HG02623 (cell line): Measurements from ENCODE around the gene C10orf90.

Experiments
- ATAC-seq: cut with Tn5 transposase; IDR thresholded peaks from one replicate; pipeline ENCODE4 v1.9.1; 2021; ENCODE audit warnings: moderate library complexity; ENCODE audit not compliant: unreplicated experiment

C10orf90 gene

GRCh38 chr10:126670056-126670894 lies at the start of gene C10orf90:
Gene C10orf90, minus strand, starts transcription at chr10:126670693. Its CDS starts 213 bp downstream, at chr10:126670480.
- ATAC-seq, result no peak

DNA sequence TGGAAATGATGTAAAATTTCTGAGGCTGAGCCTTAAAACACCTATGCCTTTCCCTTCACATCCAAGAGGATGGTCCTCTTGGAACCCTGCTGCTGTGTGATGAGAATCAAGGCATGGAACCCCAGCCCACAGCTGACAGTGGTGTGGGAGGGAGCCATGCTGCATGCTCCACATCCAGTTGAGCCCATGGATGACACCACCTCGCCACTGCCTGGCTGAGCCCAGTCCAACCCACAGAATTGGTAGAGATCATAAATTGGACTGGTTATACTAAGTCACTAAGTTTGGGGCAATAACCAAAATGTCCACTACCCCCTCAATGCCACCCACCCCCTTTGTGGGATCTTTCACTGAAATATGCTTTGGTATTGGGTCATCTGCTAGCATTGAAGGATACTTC lies 45.9 kb upstream of the C10orf90 start:
- ATAC-seq, result no peak

DNA sequence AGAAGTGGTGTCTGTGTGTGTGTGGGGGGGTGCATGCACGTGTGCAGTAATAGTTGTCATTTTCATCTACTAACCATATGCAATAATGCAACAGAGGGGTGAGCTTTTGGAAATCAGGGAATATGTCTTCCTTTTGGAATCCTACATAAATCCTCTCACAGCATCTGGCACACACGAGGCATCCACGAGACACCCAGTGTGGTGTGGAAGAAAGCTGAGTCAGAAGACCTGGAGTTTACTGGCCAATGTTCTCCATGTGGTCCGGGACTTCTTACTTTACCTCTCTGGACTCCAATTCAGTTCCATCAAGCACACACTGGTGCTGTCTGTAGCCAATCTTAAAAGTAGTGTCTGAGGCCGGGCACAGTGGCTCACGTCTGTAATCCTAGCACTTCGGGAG lies 43.1 kb upstream of the C10orf90 start:
- no peak for ATAC-seq

- no peak for ATAC-seq
Observed at GRCh38 chr10:126712681-126713080, 42.2 kb upstream of the C10orf90 start.

GRCh38 chr10:126705951-126706565 lies 35.6 kb upstream of the C10orf90 start:
- ATAC-seq, result no peak

DNA sequence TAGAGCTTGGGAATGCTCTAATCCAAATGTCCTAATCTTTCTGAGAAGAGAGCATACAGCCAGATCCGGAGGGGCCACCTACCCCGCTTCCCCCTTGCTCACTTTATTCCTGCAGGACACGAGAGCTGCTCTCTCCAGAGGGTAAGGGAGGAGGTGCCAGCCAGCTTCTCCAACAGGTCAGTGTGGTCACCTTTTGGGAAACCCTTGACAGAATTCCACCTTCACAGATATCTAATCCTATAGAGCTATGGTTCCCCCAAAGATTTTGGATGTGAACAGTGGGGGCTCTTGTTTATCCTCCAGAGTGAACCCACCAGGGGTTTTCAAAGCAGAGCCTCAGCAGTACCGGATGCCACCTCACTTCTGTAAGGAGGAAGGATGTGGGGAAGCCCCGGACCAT lies 34.6 kb upstream of the C10orf90 start:
- ATAC-seq, result no peak

DNA sequence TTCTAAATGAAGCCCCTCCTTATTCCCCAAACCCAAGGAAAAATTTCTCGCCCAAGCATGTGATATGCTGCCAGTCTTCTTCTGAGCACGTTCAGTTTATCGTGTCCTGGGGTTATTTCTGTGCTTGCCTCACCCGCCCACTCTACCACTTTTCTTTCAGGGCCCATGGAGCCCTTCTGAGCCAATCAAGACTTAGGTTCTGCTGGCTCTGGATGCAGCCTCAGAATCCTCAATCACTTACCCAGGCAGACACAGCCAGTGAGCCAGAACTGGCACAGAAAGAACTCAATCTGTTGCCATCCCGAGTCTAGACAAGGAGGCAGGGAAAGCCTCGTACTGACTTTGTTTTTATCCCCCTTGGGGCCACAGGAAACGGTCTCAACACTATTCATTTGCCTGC lies 34.2 kb upstream of the C10orf90 start:
- no peak for ATAC-seq

DNA sequence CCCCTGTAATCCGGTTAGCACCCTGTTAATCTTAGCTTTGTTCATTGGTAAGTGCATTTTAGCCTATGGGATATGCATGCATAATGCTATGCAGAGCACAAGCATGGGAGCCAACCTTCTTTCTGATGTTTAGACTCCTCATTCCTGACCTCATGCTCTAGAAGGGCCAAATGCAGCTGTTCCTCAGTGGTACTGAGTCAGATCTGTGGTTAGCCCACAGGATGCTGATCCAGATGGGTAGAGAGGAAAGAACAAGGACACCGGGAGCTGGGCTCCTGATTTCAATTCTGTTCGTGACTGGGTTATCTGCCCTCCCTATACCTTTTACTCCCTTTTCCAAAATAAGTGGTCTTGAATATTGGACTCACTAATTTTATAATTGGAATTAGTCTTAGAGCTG lies 31.7 kb upstream of the C10orf90 start:
- no peak for ATAC-seq

- no peak for ATAC-seq
Observed at GRCh38 chr10:126701526-126701925, 31.0 kb upstream of the C10orf90 start.

- no peak for ATAC-seq
Observed at GRCh38 chr10:126696684-126697083, 26.2 kb upstream of the C10orf90 start.

- no peak for ATAC-seq
Observed at GRCh38 chr10:126691456-126691855, 21.0 kb upstream of the C10orf90 start.

DNA sequence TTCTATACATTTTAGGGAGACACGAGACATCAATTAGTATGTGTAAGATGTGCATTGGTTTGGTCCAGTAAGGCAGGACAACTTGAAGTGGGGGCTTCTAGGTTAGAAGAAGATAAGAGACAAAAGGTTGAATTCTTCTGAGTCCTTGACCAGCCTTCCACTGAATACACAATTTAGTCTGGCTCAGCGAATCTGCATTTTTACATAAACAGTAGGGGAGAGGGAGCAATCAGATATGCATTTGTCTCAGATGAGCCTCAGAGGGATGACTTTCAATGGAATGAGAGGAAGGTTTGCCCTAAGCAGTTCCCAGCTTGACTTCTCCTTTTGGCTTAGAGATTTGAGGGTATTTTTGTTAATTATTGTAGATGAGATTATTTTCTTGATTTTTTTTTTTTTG lies 20.0 kb upstream of the C10orf90 start:
- ATAC-seq, result no peak

DNA sequence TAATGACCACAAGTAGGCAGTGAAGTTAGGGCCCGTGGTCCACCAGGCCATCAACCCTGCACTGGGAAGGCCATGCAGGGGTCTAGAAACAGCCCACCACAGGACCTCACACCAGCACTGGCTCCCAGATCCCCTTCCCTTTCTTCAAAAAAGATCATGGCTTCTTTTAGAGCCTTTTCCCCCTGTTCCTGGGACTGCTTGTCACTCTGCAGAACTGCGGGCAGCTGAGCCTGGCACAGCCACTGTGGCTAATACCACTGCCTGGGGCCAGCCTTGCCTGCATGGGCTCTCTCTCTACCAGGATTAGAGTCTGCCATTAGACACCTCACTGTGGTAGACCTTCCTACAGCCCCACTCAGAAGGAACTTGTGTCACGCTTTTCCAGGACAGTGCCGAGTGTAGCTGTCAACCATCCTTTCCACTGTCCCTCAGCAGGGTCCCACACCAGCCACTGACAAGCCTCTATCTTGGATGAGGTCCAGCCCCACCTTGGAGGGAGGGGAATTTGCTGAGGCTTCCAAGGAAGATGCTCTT lies 19.0 kb upstream of the C10orf90 start:
- no peak for ATAC-seq

- no peak for ATAC-seq
Observed at GRCh38 chr10:126687121-126687606, 16.7 kb upstream of the C10orf90 start.

- no peak for ATAC-seq
Observed at GRCh38 chr10:126686719-126687118, 16.2 kb upstream of the C10orf90 start.

- no peak for ATAC-seq
Observed at GRCh38 chr10:126686268-126686667, 15.8 kb upstream of the C10orf90 start.

DNA sequence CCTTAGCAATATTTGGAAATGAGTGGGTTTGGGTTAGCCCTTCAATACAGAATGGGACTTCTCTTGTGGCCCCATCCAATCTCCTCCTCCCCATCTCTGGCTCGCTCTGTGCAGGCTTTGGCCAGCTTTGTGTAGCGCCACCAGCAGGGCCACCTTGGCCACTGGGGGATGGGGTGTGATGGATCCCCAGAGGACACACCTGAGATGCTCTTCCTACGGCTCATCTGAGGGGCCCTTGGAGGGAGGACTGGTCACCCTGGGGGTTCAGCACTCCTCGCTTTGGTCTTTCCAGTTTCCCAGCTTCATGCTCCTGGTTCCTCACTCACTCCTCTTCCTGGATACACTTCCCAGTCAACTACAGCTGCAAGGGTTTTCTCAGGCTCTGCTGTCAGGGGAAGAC lies 15.3 kb upstream of the C10orf90 start:
- no peak for ATAC-seq

GRCh38 chr10:126684171-126684745 lies 13.8 kb upstream of the C10orf90 start:
- ATAC-seq, result no peak

DNA sequence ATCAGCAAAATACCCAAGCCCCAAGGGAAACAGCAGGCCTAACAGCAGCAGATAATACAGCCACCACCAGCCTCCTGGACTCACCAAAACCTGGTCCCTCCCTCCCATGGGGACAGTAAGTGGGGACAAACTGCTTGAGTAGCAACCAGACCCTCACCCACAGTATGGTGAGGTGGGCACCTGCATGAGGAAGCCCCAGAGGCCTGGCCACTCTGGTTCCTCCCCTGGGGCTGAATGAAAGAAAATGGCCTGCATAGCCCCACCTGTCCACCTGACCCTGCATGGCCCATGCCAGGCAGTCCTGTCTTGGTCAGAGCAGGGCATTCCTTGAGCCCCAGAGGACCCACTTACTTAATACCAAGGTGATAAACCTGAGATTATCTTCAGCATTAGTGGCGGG lies 13.0 kb upstream of the C10orf90 start:
- no peak for ATAC-seq

GRCh38 chr10:126675656-126676438 lies 5.4 kb upstream of the C10orf90 start:
- no peak for ATAC-seq
